Ishikawa (cell line): ENCODE measurements around the gene KCNG1.

Source experiments
- CEBPB ChIP-seq: IDR thresholded peaks from 2 replicates; pipeline ENCODE4 v1.6.1; 2012
- CREB1 ChIP-seq: IDR thresholded peaks from 2 replicates; pipeline ENCODE4 v1.6.1; 2012; ENCODE audit warnings: low read depth
- EGR1 ChIP-seq: IDR thresholded peaks from 2 replicates; pipeline ENCODE4 v1.6.1; 2012
- EP300 ChIP-seq: IDR thresholded peaks from 2 replicates; pipeline ENCODE4 v1.6.1; 2012; ENCODE audit warnings: borderline replicate concordance
- FOXM1 ChIP-seq: IDR thresholded peaks from 2 replicates; pipeline ENCODE4 v1.6.1; 2012; ENCODE audit warnings: low read depth, borderline replicate concordance
- MAX ChIP-seq: IDR thresholded peaks from 2 replicates; pipeline ENCODE4 v1.6.1; 2012
- NFIC ChIP-seq: IDR thresholded peaks from 2 replicates; pipeline ENCODE4 v1.6.1; 2012
- RAD21 ChIP-seq: IDR thresholded peaks from 2 replicates; pipeline ENCODE4 v1.6.1; 2012; ENCODE audit warnings: low read depth
- REST ChIP-seq: IDR thresholded peaks from 2 replicates; pipeline ENCODE4 v1.6.1; 2012; ENCODE audit warnings: low read depth, mild to moderate bottlenecking
- TAF1 ChIP-seq: IDR thresholded peaks from 2 replicates; pipeline ENCODE4 v1.6.1; 2012; ENCODE audit warnings: low read depth, mild to moderate bottlenecking
- TCF12 ChIP-seq: IDR thresholded peaks from 2 replicates; pipeline ENCODE4 v1.6.1; 2012; ENCODE audit warnings: low read depth
- TEAD4 ChIP-seq: IDR thresholded peaks from 2 replicates; pipeline ENCODE4 v1.6.1; 2012
- USF1 ChIP-seq: IDR thresholded peaks from 2 replicates; pipeline ENCODE4 v1.6.1; 2012
- YY1 ChIP-seq: IDR thresholded peaks from 2 replicates; pipeline ENCODE4 v1.6.1; 2012; ENCODE audit warnings: low read depth
- ZBTB7A ChIP-seq: IDR thresholded peaks from 2 replicates; pipeline ENCODE4 v1.6.1; 2012; ENCODE audit warnings: low read depth

Gene KCNG1

GRCh38 chr20:51058017-51058416 lies 35.1 kb upstream of the KCNG1 start:
- no peak for TF ChIP-seq EP300
- no peak for TF ChIP-seq TAF1
- no peak for TF ChIP-seq USF1
- no peak for TF ChIP-seq ZBTB7A
- no peak for TF ChIP-seq REST
- TF ChIP-seq EGR1 = no peak
- no peak for TF ChIP-seq CREB1
- no peak for TF ChIP-seq MAX
- TF ChIP-seq CEBPB = no peak
- TF ChIP-seq TEAD4 = no peak
- TF ChIP-seq NFIC = no peak
- TF ChIP-seq FOXM1 = no peak
- TF ChIP-seq YY1 = no peak

GRCh38 chr20:51054233-51054632 lies 31.3 kb upstream of the KCNG1 start:
- TF ChIP-seq TCF12 (no peak), NFIC (no peak), EP300 (no peak), FOXM1 (no peak), ZBTB7A (no peak), EGR1 (no peak), YY1 (no peak), TEAD4 (no peak), CEBPB (no peak), RAD21 (no peak), USF1 (no peak), REST (no peak), CREB1 (no peak), MAX (no peak), TAF1 (no peak)

- TF ChIP-seq EGR1 = no peak
- TF ChIP-seq TEAD4 = no peak
- no peak for TF ChIP-seq EP300
Observed at GRCh38 chr20:51050531-51051075, 27.7 kb upstream of the KCNG1 start.

- TF ChIP-seq MAX (no peak), USF1 (0 out of 2 replicates have a peak, but pooled peaks have one; percentile 8)
Observed at GRCh38 chr20:51046021-51046985, 23.4 kb upstream of the KCNG1 start.

- TF ChIP-seq EP300 = no peak
- TF ChIP-seq TCF12 = no peak
- TF ChIP-seq YY1 = no peak
- TF ChIP-seq CEBPB = no peak
- TF ChIP-seq MAX = no peak
- no peak for TF ChIP-seq TEAD4
- no peak for TF ChIP-seq NFIC
- no peak for TF ChIP-seq USF1
- no peak for TF ChIP-seq FOXM1
- no peak for TF ChIP-seq RAD21
- no peak for TF ChIP-seq TAF1
- no peak for TF ChIP-seq CREB1
- no peak for TF ChIP-seq REST
- TF ChIP-seq EGR1 = no peak
- no peak for TF ChIP-seq ZBTB7A
Observed at GRCh38 chr20:51044796-51045195, 21.9 kb upstream of the KCNG1 start.
